ENCODE data around the gene IRAG1.

- TF ChIP-seq CTCF (IDR thresholded peaks at IDR 0.05) = no peak
- no peak for TF ChIP-seq EZH2 (IDR thresholded peaks at IDR 0.05; ENCODE audit: borderline replicate concordance, insufficient read depth, low read depth, low read length, poor library complexity, severe bottlenecking)
Observed at GRCh38 chr11:10676919-10677318, 16.6 kb downstream of the IRAG1 start.

All from B cell (primary cell).